Measurements from ENCODE around the gene FOXR1. TPM values are rescaled to one million over a fixed set of nuclear protein-coding genes. Genes with fewer than 3 reads are reported as not detected.
A peak's percentile ranks its signal among the peaks of the same experiment; 100 is the strongest.

FOXR1 gene
- total and polyA plus RNA-seq, 2 donors (not counting 3 experiments of a cell fraction or from before 2014, with no cell fraction given): not detected

GRCh38 chr11:118939953-118940598, 31.5 kb upstream of the FOXR1 start:
- Histone ChIP-seq H2AFZ (ENCODE audit: low read depth, low read length) (peak overlapping the region; percentile 44), H3K4me1 (ENCODE audit: control insufficient read depth, extremely low read depth, insufficient read depth, low read length) (peaks cover 7% of the 10 kb centered on the region), H3K4me2 (ENCODE audit: insufficient read depth, low read length) (no peak overlapping the region), H4K20me1 (replicated peaks; ENCODE audit: control insufficient read depth, extremely low read depth, insufficient read depth, low read length) (no peaks in the 10 kb centered on the region), H3K9ac (replicated peaks; ENCODE audit: extremely low read depth, insufficient read depth, low read length) (no peak overlapping the region), H3K9me3 (replicated peaks; ENCODE audit: control insufficient read depth, insufficient read depth, low read length) (no peaks in the 10 kb centered on the region), H3K27me3 (ENCODE audit: control insufficient read depth in 2 of 2, insufficient read depth in 2 of 2, low read length in 2 of 2) (no peaks in the 10 kb centered on the region), H3K79me2 (ENCODE audit: control insufficient read depth, insufficient read depth, low read length) (no peaks in the 10 kb centered on the region), H3K36me3 (ENCODE audit: control insufficient read depth in 2 of 2, extremely low read depth in 1 of 2, insufficient read depth in 2 of 2, low read length in 2 of 2) (no peaks in the 10 kb centered on the region), H3K4me3 (replicated peaks in 1 of 3; ENCODE audit: insufficient read depth in 1 of 3, low read depth in 1 of 3, low read length in 3 of 3) (no peak overlapping the region), H3K9me1 (replicated peaks; ENCODE audit: control insufficient read depth, extremely low read depth, insufficient read depth, low read length) (no peaks in the 10 kb centered on the region), H3K27ac (ENCODE audit: insufficient read depth, low read depth, low read length) (no peak overlapping the region)
- ChIA-PET POLR2A (no interaction called here), CTCF (interaction anchor here (0.7 to 1.3 kb wide), 5 partner anchors 9 to 250 kb away, joined by 3 to 6 read pairs (median 3); partner anchors contain the start of genes BCL9L and UPK2)
- dilution Hi-C loops (cut with MboI; ENCODE audit: extremely low pct_ligation_motif_present, low sequenced_read_pairs) (no loop called here), intact Hi-C loops (cut with micrococcal nuclease) (no loop called here)
- no peak for TF ChIP-seq POLR2A (IDR thresholded peaks at IDR 0.05; ENCODE audit: low read depth, low read length)
- TF ChIP-seq MAX (IDR thresholded peaks at IDR 0.05; ENCODE audit: insufficient read depth, insufficient read length): no peak
- no peak for TF ChIP-seq JUN (IDR thresholded peaks at IDR 0.05; ENCODE audit: borderline replicate concordance, insufficient read depth, insufficient read length, low read depth)
- no peak for TF ChIP-seq FOS (IDR thresholded peaks at IDR 0.05; ENCODE audit: borderline replicate concordance, insufficient read depth, low read length)
- no peak for TF ChIP-seq MYC (IDR thresholded peaks at IDR 0.05; ENCODE audit: low read depth, low read length)
- no peak for TF ChIP-seq EZH2 (IDR thresholded peaks at IDR 0.05; ENCODE audit: borderline replicate concordance, low read depth, low read length, severe bottlenecking)
- no peak for TF ChIP-seq CTCF (IDR thresholded peaks at IDR 0.05; ENCODE audit: extremely low read depth in 1 of 2, insufficient read depth in 1 of 2, low read depth in 1 of 2, low read length in 2 of 2)
- DNase-seq (ENCODE audit: low read depth, low spot score) (no peak), FAIRE-seq (peak; percentile 26)
- BruUV-seq (replicated peaks): no TSS peak

Data from endothelial cell of umbilical vein (primary cell).